IMR-90 (cell line): ENCODE results near the gene AKAP5. TPM values are rescaled to one million over a fixed set of nuclear protein-coding genes. Genes with fewer than 3 reads are reported as not detected.

ENCODE experiments used
- ATAC-seq: fragments of 200-7000 bp; cut with Tn5 transposase; 2 replicates; pipeline ENCODE4 v1.9.1; 2020; ENCODE audit warnings: low read depth, mild to moderate bottlenecking, moderate library complexity
- BruUV-seq: library from RNA; stranded (reverse); fragments of 400-500 nt; replicated peaks from 2 replicates; lab custom pipeline; 2021; lab: Mats Ljungman, UMichigan
- CTCF ChIA-PET: fragments of 300-600 bp; formaldehyde crosslinking; extraction: SDS; loops from one replicate; lab custom pipeline; 2021; ENCODE audit warnings: antibody characterized with exemption; lab: Yijun Ruan, JAX
- POLR2A ChIA-PET: fragments of 300-600 bp; sonication (Branson Sonifier 250); formaldehyde crosslinking; loops from one replicate; lab custom pipeline; 2022; ENCODE audit warnings: antibody characterized with exemption; ENCODE audit not compliant: unreplicated experiment; lab: Charles Lee
- DNase-seq: peaks from one replicate; pipeline ENCODE4 v3.0.0; 2013
- H2AFZ ChIP-seq: replicated peaks from 2 replicates; pipeline ENCODE3; 2013; ENCODE audit warnings: low read length, mild to moderate bottlenecking; ENCODE audit not compliant: poor library complexity
- H2AK5ac ChIP-seq: 2 replicates; pipeline ENCODE4 v1.6.1; 2013; ENCODE audit warnings: low read depth, low read length, inconsistent platforms
- H2AK9ac ChIP-seq: replicated peaks from 2 replicates; pipeline ENCODE3; 2013; ENCODE audit warnings: mild to moderate bottlenecking, low read depth, low read length, moderate library complexity; ENCODE audit not compliant: poor library complexity
- H2BK120ac ChIP-seq: 2 replicates; pipeline ENCODE4 v1.6.1; 2013; ENCODE audit warnings: low read depth, low read length, inconsistent platforms
- H2BK15ac ChIP-seq: 3 replicates; pipeline ENCODE4 v1.6.1; 2013; ENCODE audit warnings: low read depth, low read length, inconsistent platforms
- H2BK20ac ChIP-seq: 2 replicates; pipeline ENCODE4 v1.6.1; 2013; ENCODE audit warnings: low read depth, mild to moderate bottlenecking, inconsistent platforms, low read length, moderate library complexity
- H2BK5ac ChIP-seq: 2 replicates; pipeline ENCODE4 v1.6.1; 2013; ENCODE audit warnings: mild to moderate bottlenecking, low read depth, low read length, inconsistent platforms; ENCODE audit not compliant: poor library complexity, severe bottlenecking
- H3K14ac ChIP-seq: replicated peaks from 2 replicates; pipeline ENCODE4 v1.6.1; 2013; ENCODE audit warnings: low read depth, low read length, inconsistent platforms
- H3K18ac ChIP-seq: 2 replicates; pipeline ENCODE4 v1.6.1; 2013; ENCODE audit warnings: low read depth, low read length, control low read depth
- H3K23ac ChIP-seq: 2 replicates; pipeline ENCODE4 v1.6.1; 2013; ENCODE audit warnings: low read depth, low read length, inconsistent platforms
- H3K27ac ChIP-seq: 2 replicates; pipeline ENCODE4 v1.5.1; 2013; ENCODE audit warnings: mild to moderate bottlenecking, control low read depth, low read length; ENCODE audit not compliant: insufficient read depth
- H3K27me3 ChIP-seq: 2 replicates; pipeline ENCODE4 v1.6.1; 2013; ENCODE audit warnings: low read length; ENCODE audit not compliant: control insufficient read depth, insufficient read depth
- H3K36me3 ChIP-seq: 2 replicates; pipeline ENCODE4 v1.6.1; 2013; ENCODE audit warnings: low read length, mixed read lengths; ENCODE audit not compliant: control insufficient read depth, insufficient read depth
- H3K4ac ChIP-seq: 2 replicates; pipeline ENCODE4 v1.6.1; 2013; ENCODE audit warnings: low read depth, low read length, inconsistent platforms
- H3K4me1 ChIP-seq: 2 replicates; pipeline ENCODE4 v1.6.1; 2013; ENCODE audit warnings: low read length, mixed read lengths; ENCODE audit not compliant: control insufficient read depth, insufficient read depth
- H3K4me2 ChIP-seq: 2 replicates; pipeline ENCODE4 v1.6.1; 2013; ENCODE audit warnings: low read depth, mild to moderate bottlenecking, control low read depth, low read length, moderate library complexity
- H3K4me3 ChIP-seq: 2 replicates; pipeline ENCODE4 v1.5.1; 2013; ENCODE audit warnings: low read depth, mild to moderate bottlenecking, control low read depth, low read length, moderate library complexity; ENCODE audit not compliant: insufficient read depth
- H3K56ac ChIP-seq: 2 replicates; pipeline ENCODE4 v1.6.1; 2013; ENCODE audit warnings: low read length, inconsistent platforms; ENCODE audit not compliant: insufficient read depth; ENCODE audit errors: extremely low read depth
- H3K79me1 ChIP-seq, 2 experiments: 2 replicates each; pipeline ENCODE4 v1.6.1; 2013; ENCODE audit warnings: low read length in 2 of 2, inconsistent platforms in 1 of 2, low read depth in 1 of 2
- H3K9ac ChIP-seq: 2 replicates; pipeline ENCODE4 v1.6.1; 2013; ENCODE audit warnings: low read depth, low read length, control low read depth
- H3K9me1 ChIP-seq: 2 replicates; pipeline ENCODE4 v1.6.1; 2013; ENCODE audit warnings: low read length, inconsistent platforms; ENCODE audit not compliant: insufficient read depth
- H3K9me3 ChIP-seq: 2 replicates; pipeline ENCODE4 v1.6.1; 2013; ENCODE audit warnings: low read length; ENCODE audit not compliant: control insufficient read depth, insufficient read depth
- H4K20me1 ChIP-seq: 2 replicates; pipeline ENCODE4 v1.6.1; 2013; ENCODE audit warnings: low read length, inconsistent platforms; ENCODE audit not compliant: insufficient read depth
- H4K5ac ChIP-seq: 2 replicates; pipeline ENCODE4 v1.6.1; 2013; ENCODE audit warnings: mild to moderate bottlenecking, low read depth, low read length, control low read depth
- H4K8ac ChIP-seq, 2 experiments: 2 replicates each; pipeline ENCODE4 v1.6.1; 2013; ENCODE audit warnings: low read depth in 2 of 2, low read length in 2 of 2, control low read depth in 1 of 2, inconsistent platforms in 1 of 2
- H4K91ac ChIP-seq: 2 replicates; pipeline ENCODE4 v1.6.1; 2013; ENCODE audit warnings: low read depth, low read length, inconsistent platforms; ENCODE audit not compliant: insufficient read depth
- BHLHE40 ChIP-seq: fragments of 150-350 bp; IDR thresholded peaks from 2 replicates; pipeline ENCODE4 v1.6.1; 2016; ENCODE audit warnings: mild to moderate bottlenecking, low read depth, low read length
- CEBPB ChIP-seq: IDR thresholded peaks from 2 replicates; pipeline ENCODE4 v1.6.1; 2012; ENCODE audit warnings: low read depth, low read length, improper control_type of control experiment
- CHD1 ChIP-seq: IDR thresholded peaks from 2 replicates; pipeline ENCODE4 v1.6.1; 2012; ENCODE audit warnings: low read depth, low read length, improper control_type of control experiment
- CTCF ChIP-seq: conservative IDR thresholded peaks from 2 replicates; pipeline ENCODE4 v1.5.1; 2012; ENCODE audit warnings: mild to moderate bottlenecking, low read depth, low read length, improper control_type of control experiment
- ELK1 ChIP-seq: fragments of 150-350 bp; IDR thresholded peaks from 2 replicates; pipeline ENCODE4 v1.6.1; 2016; ENCODE audit warnings: low read depth, mild to moderate bottlenecking, low read length, moderate library complexity, borderline replicate concordance
- FOS ChIP-seq: fragments of 150-350 bp; IDR thresholded peaks from 2 replicates; pipeline ENCODE4 v1.6.1; 2016; ENCODE audit warnings: low read depth, low read length
- MAFK ChIP-seq: IDR thresholded peaks from 2 replicates; pipeline ENCODE4 v1.6.1; 2012; ENCODE audit warnings: low read depth, low read length, improper control_type of control experiment
- MAZ ChIP-seq: IDR thresholded peaks from 2 replicates; pipeline ENCODE4 v1.6.1; 2012; ENCODE audit warnings: low read depth, mild to moderate bottlenecking, low read length, improper control_type of control experiment, moderate library complexity, borderline replicate concordance
- MXI1 ChIP-seq: IDR thresholded peaks from 2 replicates; pipeline ENCODE4 v1.6.1; 2012; ENCODE audit warnings: low read depth, mild to moderate bottlenecking, low read length, moderate library complexity, borderline replicate concordance
- NFE2L2 ChIP-seq: fragments of 150-350 bp; IDR thresholded peaks from 2 replicates; pipeline ENCODE4 v1.6.1; 2016; ENCODE audit warnings: low read depth, mild to moderate bottlenecking, low read length
- POLR2A ChIP-seq: IDR thresholded peaks from 2 replicates; pipeline ENCODE4 v1.6.1; 2012; ENCODE audit warnings: mild to moderate bottlenecking, low read depth, low read length
- RAD21 ChIP-seq: IDR thresholded peaks from 2 replicates; pipeline ENCODE4 v1.6.1; 2012; ENCODE audit warnings: low read length, improper control_type of control experiment
- RCOR1 ChIP-seq: IDR thresholded peaks from 2 replicates; pipeline ENCODE4 v1.6.1; 2012; ENCODE audit warnings: mild to moderate bottlenecking, low read length, improper control_type of control experiment; ENCODE audit not compliant: insufficient replicate concordance
- RFX5 ChIP-seq: IDR thresholded peaks from 2 replicates; pipeline ENCODE4 v1.8.0; 2012; ENCODE audit warnings: low read depth, mild to moderate bottlenecking, low read length, moderate library complexity
- SMC3 ChIP-seq: fragments of 150-350 bp; IDR thresholded peaks from 2 replicates; pipeline ENCODE4 v1.6.1; 2016; ENCODE audit warnings: low read depth, mild to moderate bottlenecking, antibody characterized with exemption, low read length, moderate library complexity
- USF2 ChIP-seq: fragments of 150-350 bp; IDR thresholded peaks from 2 replicates; pipeline ENCODE4 v1.6.1; 2017; ENCODE audit warnings: mild to moderate bottlenecking, antibody characterized with exemption, low read length, low read depth
- WGBS, 2 experiments: methylation state at CpG; one replicate each; pipeline versions ENCODE4 v1.1.5 to v1.1.7; 2013; ENCODE audit warnings: missing lambda C conversion rate in 2 of 2; ENCODE audit not compliant: insufficient read length in 1 of 2; ENCODE audit errors: extremely low coverage in 2 of 2; 5-methylcytosine and 5-hydroxymethylcytosine counted together
- dilution Hi-C: fragments of 300-500 bp; cut with HindIII; formaldehyde crosslinking; loops from one replicate; pipeline ENCODE4 v1.14.3; 2018; ENCODE audit warnings: low sequenced_read_pairs; ENCODE audit not compliant: unreplicated experiment
- in situ Hi-C: fragments of 300-500 bp; cut with MboI; formaldehyde crosslinking; loops from 3 replicates; pipeline ENCODE4 v1.14.3; 2019; ENCODE audit warnings: low sequenced_read_pairs, inconsistent platforms, mixed read lengths
- intact Hi-C: fragments of 100-400 bp; cut with micrococcal nuclease; formaldehyde crosslinking; loops from 2 replicates; pipeline ENCODE4 v1.10.0; 2022
- polyA plus RNA-seq, 3 experiments: library from polyadenylated mRNA; depleted of rRNA; stranded (reverse); fragments of >200 nt; gene quantifications; 2 replicates each; pipeline ENCODE4 v1.2.3, GENCODE V29; 2012; ENCODE audit warnings: low replicate concordance in 1 of 3
- total RNA-seq: library from RNA; depleted of rRNA; stranded (reverse); fragments of >200 nt; gene quantifications from 2 replicates; pipeline ENCODE4 v1.2.3, GENCODE V29; 2012

Gene AKAP5
- total and polyA plus RNA-seq, 2 of the 4 experiments (the other 2 are of a cell fraction), result 0.21 to 0.72 TPM

GRCh38 chr14:64474041-64474440, 8.7 kb downstream of the AKAP5 start:
- no peak for DNase-seq
- H3K36me3 ChIP-seq, result 0 out of 2 replicates have a peak, but pooled peaks cover 1% of the 10 kb centered on the region
- H3K23ac ChIP-seq, result no peak overlapping the region
- ATAC-seq, result no peak
- H3K27me3 ChIP-seq, result no peaks in the 10 kb centered on the region
- H3K9me1 ChIP-seq, result no peaks in the 10 kb centered on the region
- WGBS, 2 experiments, result 80% methylated on average over 1 of the region's 2 CpGs; no CpG with 5 or more reads in 1 of the 2 experiments
- POLR2A ChIA-PET, result interaction anchor here (0.6 kb wide), 1 partner anchor 285 kb away, joined by 3 read pairs; no protein-coding TSS in a partner anchor
- dilution Hi-C loops (no loop called here), intact Hi-C loops (no loop called here), in situ Hi-C loops (no loop called here)
- no peak overlapping the region for H4K91ac ChIP-seq
- H2BK5ac ChIP-seq, result no peak overlapping the region
- no peaks in the 10 kb centered on the region for H3K4me1 ChIP-seq
- no peak overlapping the region for H3K18ac ChIP-seq
- H3K14ac ChIP-seq, result no peak overlapping the region
- TF ChIP-seq POLR2A, result no peak
- TF ChIP-seq USF2, result no peak
- TF ChIP-seq FOS, result no peak
- TF ChIP-seq BHLHE40, result no peak
- no peak for TF ChIP-seq CTCF
- TF ChIP-seq CHD1, result no peak
- TF ChIP-seq MAZ, result no peak
- no peak for TF ChIP-seq RFX5
- TF ChIP-seq RAD21, result no peak
- TF ChIP-seq ELK1, result no peak
- TF ChIP-seq MAFK, result no peak
- no peak for TF ChIP-seq NFE2L2
- TF ChIP-seq CEBPB, result no peak
- no peak for TF ChIP-seq MXI1
- no peak for TF ChIP-seq RCOR1
- TF ChIP-seq SMC3, result no peak
- H2BK20ac ChIP-seq, result no peak overlapping the region
- no peak overlapping the region for H3K9ac ChIP-seq
- no TSS peak for BruUV-seq
- H3K4me2 ChIP-seq, result no peak overlapping the region
- H3K56ac ChIP-seq, result no peak overlapping the region
- no peaks in the 10 kb centered on the region for H4K20me1 ChIP-seq
- no peaks in the 10 kb centered on the region for H3K9me3 ChIP-seq
- CTCF ChIA-PET, result no interaction called here
- H3K4me3 ChIP-seq, result no peak overlapping the region
- 0 out of 4 replicates have a peak, but pooled peaks cover 0 to 2% of the 10 kb centered on the region in 2 experiments for H3K79me1 ChIP-seq
- H2BK120ac ChIP-seq, result no peak overlapping the region
- no peak overlapping the region for H4K5ac ChIP-seq
- no peak overlapping the region for H2AK5ac ChIP-seq
- H4K8ac ChIP-seq, result no peak overlapping the region
- H2AFZ ChIP-seq, result no peak overlapping the region
- H2AK9ac ChIP-seq, result no peak overlapping the region
- H3K27ac ChIP-seq, result no peak overlapping the region
- no peak overlapping the region for H2BK15ac ChIP-seq
- no peak overlapping the region for H3K4ac ChIP-seq
